Neural cell (in vitro differentiated cells): ENCODE measurements around the gene RGS9. TPM values are rescaled to one million over a fixed set of nuclear protein-coding genes. Genes with fewer than 3 reads are reported as not detected.
"Not testable (repeated sequence)": the region's sequence is repeated elsewhere in the genome, so short reads cannot be mapped to it uniquely, and the experiment has no call there.

Source experiments
- H2AFZ ChIP-seq: fragments of 200-600, 300-800 bp; sonication (generic), shearing (Covaris generic); 2 replicates; pipeline ENCODE4 v1.6.0; 2014; ENCODE audit warnings: low read depth, mild to moderate bottlenecking, antibody characterized with exemption, low read length, moderate library complexity
- H3F3A ChIP-seq: fragments of 200-600 bp; shearing (Covaris generic); 2 replicates; pipeline ENCODE4 v1.6.1; 2016; ENCODE audit warnings: mild to moderate bottlenecking, moderate library complexity, mixed read lengths, antibody characterized with exemption, low read length; ENCODE audit not compliant: insufficient read depth, poor library complexity, severe bottlenecking
- H3K27ac ChIP-seq: fragments of 200-600, 300-800 bp; sonication (generic), shearing (Covaris generic); 2 replicates; pipeline ENCODE4 v1.5.1; 2014; ENCODE audit warnings: mild to moderate bottlenecking, low read length, moderate library complexity
- H3K27me3 ChIP-seq: fragments of 300-800, 200-600 bp; sonication (generic), shearing (Covaris generic); 2 replicates; pipeline ENCODE4 v1.6.0; 2014; ENCODE audit warnings: mild to moderate bottlenecking, low read depth, low read length, moderate library complexity; ENCODE audit not compliant: insufficient read depth
- H3K36me3 ChIP-seq: fragments of 300-800, 200-600 bp; sonication (generic), shearing (Covaris generic); 2 replicates; pipeline ENCODE4 v1.5.1; 2014; ENCODE audit warnings: mild to moderate bottlenecking, antibody characterized with exemption, low read length, moderate library complexity; ENCODE audit not compliant: insufficient read depth
- H3K4me2 ChIP-seq: fragments of 300-800, 200-600 bp; sonication (generic), shearing (Covaris generic); 2 replicates; pipeline ENCODE4 v1.6.0; 2014; ENCODE audit warnings: mild to moderate bottlenecking, low read length
- H3K4me3 ChIP-seq: fragments of 300-800, 200-600 bp; sonication (generic), shearing (Covaris generic); 2 replicates; pipeline ENCODE4 v1.5.1; 2014; ENCODE audit warnings: mild to moderate bottlenecking, low read length, moderate library complexity
- H3K79me2 ChIP-seq: fragments of 200-600 bp; shearing (Covaris generic); replicated peaks from 2 replicates; pipeline ENCODE4 v1.6.0; 2014; ENCODE audit warnings: mild to moderate bottlenecking, low read length, moderate library complexity; ENCODE audit not compliant: insufficient read depth
- H3K9ac ChIP-seq: fragments of 300-800, 200-600 bp; sonication (generic), shearing (Covaris generic); 2 replicates; pipeline ENCODE4 v1.6.1; 2016; ENCODE audit warnings: mild to moderate bottlenecking, low read length, mixed read lengths
- H3K9me2 ChIP-seq: fragments of 200-600 bp; shearing (Covaris generic); 2 replicates; pipeline ENCODE4 v1.6.1; 2016; ENCODE audit warnings: mild to moderate bottlenecking, low read length, mixed read lengths; ENCODE audit not compliant: insufficient read depth
- H3K9me3 ChIP-seq: fragments of 200-600, 300-800 bp; sonication (generic), shearing (Covaris generic); 2 replicates; pipeline ENCODE4 v1.6.1; 2016; ENCODE audit warnings: mild to moderate bottlenecking, mixed run types, low read length, moderate library complexity, mixed read lengths
- H4K20me1 ChIP-seq: fragments of 200-600 bp; shearing (Covaris generic); 2 replicates; pipeline ENCODE4 v1.6.1; 2016; ENCODE audit warnings: mild to moderate bottlenecking, mixed run types; ENCODE audit not compliant: insufficient read depth
- CTCF ChIP-seq: fragments of 450-650 bp; IDR thresholded peaks from 2 replicates; pipeline ENCODE4 v1.5.1; 2014; ENCODE audit warnings: antibody characterized with exemption, mild to moderate bottlenecking, moderate library complexity; ENCODE audit not compliant: poor library complexity, severe bottlenecking
- EP300 ChIP-seq: fragments of 450-650 bp; conservative IDR thresholded peaks from 2 replicates; pipeline ENCODE4 v1.6.1; 2014; ENCODE audit warnings: antibody characterized with exemption, mild to moderate bottlenecking, moderate library complexity; ENCODE audit not compliant: poor library complexity, severe bottlenecking
- EZH2 ChIP-seq: fragments of 200-600, 300-800 bp; shearing (Covaris generic), sonication (generic); IDR thresholded peaks from 2 replicates; pipeline ENCODE4 v1.6.1; 2014; ENCODE audit warnings: antibody characterized with exemption, low read length, borderline replicate concordance, mild to moderate bottlenecking; ENCODE audit not compliant: insufficient read depth, poor library complexity, severe bottlenecking
- MXI1 ChIP-seq: fragments of 450-650 bp; conservative IDR thresholded peaks from 2 replicates; pipeline ENCODE4 v1.6.1; 2014; ENCODE audit warnings: antibody characterized with exemption, mild to moderate bottlenecking; ENCODE audit not compliant: poor library complexity, severe bottlenecking
- POLR2AphosphoS5 ChIP-seq: IDR thresholded peaks from 2 replicates; pipeline ENCODE4 v1.6.1; 2012
- RAD21 ChIP-seq: fragments of 450-650 bp; conservative IDR thresholded peaks from 2 replicates; pipeline ENCODE4 v1.6.1; 2014; ENCODE audit warnings: antibody characterized with exemption, mild to moderate bottlenecking, moderate library complexity
- SMC3 ChIP-seq: fragments of 450-650 bp; conservative IDR thresholded peaks from 2 replicates; pipeline ENCODE4 v1.6.1; 2014; ENCODE audit warnings: antibody characterized with exemption, mild to moderate bottlenecking, moderate library complexity; ENCODE audit not compliant: poor library complexity
- TAF1 ChIP-seq: IDR thresholded peaks from 2 replicates; pipeline ENCODE4 v1.6.1; 2012; ENCODE audit warnings: low read depth
- polyA plus RNA-seq: library from polyadenylated mRNA; depleted of rRNA; stranded (reverse); fragments of >200 nt; gene quantifications from 2 replicates; pipeline ENCODE4 v1.2.3, GENCODE V29; 2014
- TF ChIP-seq, protein P1 (sequence below): IDR thresholded peaks from 2 replicates; pipeline ENCODE4 v1.6.1; 2012; ENCODE audit warnings: borderline replicate concordance

Gene RGS9
- polyA plus RNA-seq, 1 donor from 2014 or later, result 6.8 TPM

- no peaks in the 10 kb centered on the region for H3K9me2 ChIP-seq
- no peak overlapping the region for H3K9ac ChIP-seq
- H3K9me3 ChIP-seq, result no peaks in the 10 kb centered on the region
- TF ChIP-seq EP300, result no peak
- no peaks in the 10 kb centered on the region for H3K79me2 ChIP-seq
- no peak overlapping the region for H3K27ac ChIP-seq
- no peaks in the 10 kb centered on the region for H3F3A ChIP-seq
- no peaks in the 10 kb centered on the region for H3K36me3 ChIP-seq
- H4K20me1 ChIP-seq, result no peaks in the 10 kb centered on the region
- H3K27me3 ChIP-seq, result no peaks in the 10 kb centered on the region
- H3K4me3 ChIP-seq, result no peak overlapping the region
- no peak overlapping the region for H3K4me2 ChIP-seq
- H2AFZ ChIP-seq, result no peak overlapping the region
Observed at GRCh38 chr17:65115839-65116238, 21.3 kb upstream of the RGS9 start.

DNA sequence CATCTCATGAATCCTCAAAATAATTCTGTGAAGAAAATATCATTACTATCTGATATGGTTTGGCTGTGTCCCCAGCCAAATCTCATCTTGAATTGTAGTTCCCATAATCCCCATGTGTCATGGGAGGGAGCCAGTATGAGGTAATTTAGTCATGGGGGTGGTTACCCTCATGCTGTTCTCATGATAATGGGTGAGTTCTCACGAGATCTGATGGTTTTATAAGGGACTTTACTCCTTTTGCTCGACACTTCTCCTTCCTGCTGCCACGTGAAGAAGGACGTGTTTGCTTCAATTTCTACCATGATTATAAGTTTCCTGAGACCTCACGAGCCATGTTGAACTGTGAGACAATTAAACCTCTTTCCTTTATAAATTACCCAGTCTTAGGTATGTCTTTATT, 20.7 kb upstream of the RGS9 start:
- not testable (repeated sequence) for H4K20me1 ChIP-seq, H3K9me3 ChIP-seq, H2AFZ ChIP-seq, H3K4me3 ChIP-seq, H3K27ac ChIP-seq, H3F3A ChIP-seq, H3K4me2 ChIP-seq, H3K36me3 ChIP-seq, H3K27me3 ChIP-seq, H3K9ac ChIP-seq, H3K79me2 ChIP-seq, H3K9me2 ChIP-seq

DNA sequence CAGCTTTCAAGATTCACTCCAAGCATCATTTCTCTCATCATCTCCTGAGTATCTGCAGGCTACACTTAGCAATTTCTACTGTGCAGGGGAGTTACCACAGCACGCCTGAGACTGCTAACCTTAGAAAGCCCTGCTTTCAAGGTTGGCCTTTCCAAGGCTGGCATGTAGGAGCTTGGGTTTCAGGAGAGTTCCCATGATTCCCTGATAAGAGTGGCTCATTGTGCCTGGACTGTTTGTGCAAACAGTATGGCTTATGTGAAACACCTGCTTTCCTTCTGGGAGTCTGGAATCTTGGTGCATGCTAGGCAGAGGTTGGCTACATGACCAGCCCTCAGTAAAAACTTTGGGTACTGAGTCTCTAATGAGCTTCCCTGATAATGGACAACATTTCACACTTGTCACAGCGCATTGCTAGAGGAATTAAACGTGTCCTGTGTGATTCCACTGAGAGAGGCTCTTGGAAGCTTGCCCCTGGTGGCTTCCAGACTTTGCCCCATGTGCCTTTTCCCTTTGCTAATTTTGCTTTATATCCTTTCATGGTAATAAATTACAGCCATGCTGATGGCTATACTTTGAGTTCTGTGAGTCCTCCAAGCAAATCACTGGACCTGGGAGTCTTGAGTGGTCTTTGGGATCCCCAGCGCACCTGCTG, 19.7 kb upstream of the RGS9 start:
- Histone ChIP-seq H3K27me3 (no peaks in the 10 kb centered on the region), H2AFZ (no peak overlapping the region), H3F3A (no peaks in the 10 kb centered on the region), H3K27ac (no peak overlapping the region), H3K79me2 (no peaks in the 10 kb centered on the region), H3K4me2 (no peak overlapping the region), H3K36me3 (no peaks in the 10 kb centered on the region), H3K4me3 (no peak overlapping the region), H4K20me1 (no peaks in the 10 kb centered on the region), H3K9me3 (no peaks in the 10 kb centered on the region), H3K9ac (no peak overlapping the region), H3K9me2 (no peaks in the 10 kb centered on the region)
- TF ChIP-seq TAF1 (no peak), POLR2AphosphoS5 (no peak), MXI1 (no peak), CTCF (no peak), EZH2 (no peak), SMC3 (no peak), EP300 (no peak), RAD21 (no peak)
- TF ChIP-seq, protein P1, sequence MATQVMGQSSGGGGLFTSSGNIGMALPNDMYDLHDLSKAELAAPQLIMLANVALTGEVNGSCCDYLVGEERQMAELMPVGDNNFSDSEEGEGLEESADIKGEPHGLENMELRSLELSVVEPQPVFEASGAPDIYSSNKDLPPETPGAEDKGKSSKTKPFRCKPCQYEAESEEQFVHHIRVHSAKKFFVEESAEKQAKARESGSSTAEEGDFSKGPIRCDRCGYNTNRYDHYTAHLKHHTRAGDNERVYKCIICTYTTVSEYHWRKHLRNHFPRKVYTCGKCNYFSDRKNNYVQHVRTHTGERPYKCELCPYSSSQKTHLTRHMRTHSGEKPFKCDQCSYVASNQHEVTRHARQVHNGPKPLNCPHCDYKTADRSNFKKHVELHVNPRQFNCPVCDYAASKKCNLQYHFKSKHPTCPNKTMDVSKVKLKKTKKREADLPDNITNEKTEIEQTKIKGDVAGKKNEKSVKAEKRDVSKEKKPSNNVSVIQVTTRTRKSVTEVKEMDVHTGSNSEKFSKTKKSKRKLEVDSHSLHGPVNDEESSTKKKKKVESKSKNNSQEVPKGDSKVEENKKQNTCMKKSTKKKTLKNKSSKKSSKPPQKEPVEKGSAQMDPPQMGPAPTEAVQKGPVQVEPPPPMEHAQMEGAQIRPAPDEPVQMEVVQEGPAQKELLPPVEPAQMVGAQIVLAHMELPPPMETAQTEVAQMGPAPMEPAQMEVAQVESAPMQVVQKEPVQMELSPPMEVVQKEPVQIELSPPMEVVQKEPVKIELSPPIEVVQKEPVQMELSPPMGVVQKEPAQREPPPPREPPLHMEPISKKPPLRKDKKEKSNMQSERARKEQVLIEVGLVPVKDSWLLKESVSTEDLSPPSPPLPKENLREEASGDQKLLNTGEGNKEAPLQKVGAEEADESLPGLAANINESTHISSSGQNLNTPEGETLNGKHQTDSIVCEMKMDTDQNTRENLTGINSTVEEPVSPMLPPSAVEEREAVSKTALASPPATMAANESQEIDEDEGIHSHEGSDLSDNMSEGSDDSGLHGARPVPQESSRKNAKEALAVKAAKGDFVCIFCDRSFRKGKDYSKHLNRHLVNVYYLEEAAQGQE, result no peak
